GM18867 (cell line): ENCODE results near the gene TMEM94.
"Not testable (repeated sequence)": the region's sequence is repeated elsewhere in the genome, so short reads cannot be mapped to it uniquely, and the experiment has no call there.

Experiments
- ATAC-seq: cut with Tn5 transposase; IDR thresholded peaks from one replicate; pipeline ENCODE4 v1.9.1; 2021; ENCODE audit warnings: mild to moderate bottlenecking, moderate library complexity; ENCODE audit not compliant: unreplicated experiment

Gene TMEM94

DNA sequence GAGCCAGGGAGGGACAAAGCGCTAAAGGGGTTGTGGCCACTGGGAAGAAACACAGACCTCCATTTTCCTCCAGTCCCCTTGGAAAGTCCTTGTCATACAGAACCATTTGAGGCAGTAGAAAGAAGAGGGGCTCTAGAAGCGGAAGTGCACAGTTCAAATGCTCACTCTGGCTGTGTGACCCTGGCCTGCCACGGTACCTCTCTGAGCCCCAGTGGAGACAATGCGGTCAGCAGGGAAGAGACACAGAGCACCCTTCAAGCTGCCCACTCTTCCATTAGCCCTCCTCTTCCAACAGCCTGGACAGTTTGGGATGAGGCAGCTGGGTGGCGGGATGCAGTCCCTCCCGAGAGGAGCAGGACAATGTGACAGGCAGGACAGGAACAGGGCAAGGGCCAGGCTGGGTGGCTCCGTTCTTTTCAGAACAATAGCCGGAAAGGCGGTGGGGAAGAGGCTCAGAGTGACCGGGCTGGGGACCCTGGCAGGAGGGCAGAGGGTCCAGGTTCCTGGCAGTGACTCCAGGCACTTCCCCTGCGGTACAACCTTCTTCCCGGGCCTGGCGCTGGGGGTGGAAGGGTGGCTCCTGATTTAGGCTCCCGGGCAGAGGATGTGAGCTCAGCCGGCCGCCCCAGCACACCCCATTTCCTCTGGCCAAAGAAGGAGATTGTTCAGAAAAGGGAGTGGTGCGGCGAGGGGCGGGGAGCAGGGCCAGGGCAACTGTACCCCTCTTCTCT is 53.3 kb downstream of the TMEM94 start:
- no peak for ATAC-seq

- ATAC-seq, result no peak
Observed at GRCh38 chr17:75511270-75511609, 54.8 kb downstream of the TMEM94 start.

GRCh38 chr17:75511610-75512575 is 55.5 kb downstream of the TMEM94 start:
- no peak for ATAC-seq

DNA sequence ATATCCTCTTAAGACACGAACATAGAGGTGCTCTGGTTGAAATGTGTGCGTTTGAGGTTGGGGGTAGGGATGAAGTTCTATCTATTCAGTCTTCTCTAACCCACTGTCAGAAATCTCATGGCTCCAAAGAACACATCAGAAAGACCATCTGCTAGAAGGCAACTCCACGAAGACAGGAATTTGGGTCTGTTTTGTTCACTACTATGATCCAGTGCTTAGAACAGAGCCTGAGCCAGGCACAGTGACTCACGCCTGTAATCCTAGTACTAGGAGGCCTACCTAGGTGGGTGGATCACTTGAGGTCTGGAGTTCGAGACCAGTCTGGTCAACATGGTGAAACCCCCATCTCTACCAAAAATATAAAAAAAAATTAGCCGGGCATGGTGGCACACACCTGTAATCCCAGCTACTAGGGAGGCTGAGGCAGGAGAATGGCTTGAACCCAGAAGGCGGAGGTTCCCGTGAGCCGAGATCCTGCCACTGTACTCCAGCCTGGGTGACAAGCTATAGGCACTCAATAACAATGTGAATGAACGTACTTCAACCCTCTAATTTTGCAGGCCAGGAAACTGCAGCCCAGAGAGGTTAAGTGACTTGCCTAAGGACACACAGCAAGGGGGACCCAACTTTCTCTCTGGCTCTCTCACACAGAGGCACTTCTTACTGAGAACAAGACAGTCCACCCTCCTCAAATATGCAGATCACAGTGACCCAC is 56.6 kb downstream of the TMEM94 start:
- ATAC-seq, result no peak

DNA sequence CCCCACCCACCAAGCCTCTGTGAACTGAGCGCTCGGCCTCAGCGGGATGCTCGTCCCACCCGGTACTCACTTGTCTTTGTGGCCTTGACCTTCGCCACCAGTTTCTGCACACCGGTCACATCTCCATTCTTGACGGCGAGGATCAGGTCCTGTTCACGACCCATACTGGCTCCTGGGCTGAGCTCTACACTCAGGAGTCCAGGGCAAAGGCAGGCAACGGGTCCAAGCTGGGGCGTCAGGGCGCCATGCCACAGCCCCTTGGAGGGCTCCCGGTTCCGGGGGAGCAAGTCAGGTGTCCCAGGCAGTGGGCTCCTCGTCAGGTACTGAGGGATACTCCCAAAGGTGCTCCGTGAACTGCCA is 57.2 kb downstream of the TMEM94 start:
- ATAC-seq, result no peak

DNA sequence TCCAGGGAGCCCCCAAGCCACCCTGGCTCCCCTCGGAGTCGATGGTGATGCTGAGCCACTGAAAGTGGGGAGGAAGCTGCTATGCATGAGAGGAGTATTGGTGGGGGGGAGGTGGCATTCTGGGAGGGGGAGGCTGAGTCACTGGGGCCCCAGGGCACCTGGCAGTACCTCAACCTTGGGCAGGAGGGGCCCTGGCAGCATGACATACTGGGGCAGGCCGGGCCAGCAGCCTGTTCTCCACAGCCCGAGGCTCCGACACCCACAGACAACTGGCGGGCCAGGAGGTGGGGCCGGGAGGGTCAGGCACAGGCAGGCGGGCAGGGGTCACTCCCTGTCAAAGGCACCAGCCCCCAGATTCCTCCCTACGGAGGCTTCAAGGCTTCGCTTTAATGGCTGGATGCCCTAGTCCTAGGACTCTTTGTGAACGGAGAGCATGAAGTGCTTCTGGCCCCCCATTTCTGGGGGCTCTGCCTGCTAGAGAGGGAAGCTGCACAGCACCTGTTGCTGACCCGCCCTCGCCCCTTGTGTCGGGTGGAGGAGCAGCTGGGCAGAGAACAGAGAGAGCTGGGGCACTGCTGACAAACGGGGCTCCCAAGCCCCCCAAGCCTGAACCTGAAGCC is 58.0 kb downstream of the TMEM94 start:
- no peak for ATAC-seq

GRCh38 chr17:75514919-75515495 is 58.6 kb downstream of the TMEM94 start:
- ATAC-seq, result no peak

DNA sequence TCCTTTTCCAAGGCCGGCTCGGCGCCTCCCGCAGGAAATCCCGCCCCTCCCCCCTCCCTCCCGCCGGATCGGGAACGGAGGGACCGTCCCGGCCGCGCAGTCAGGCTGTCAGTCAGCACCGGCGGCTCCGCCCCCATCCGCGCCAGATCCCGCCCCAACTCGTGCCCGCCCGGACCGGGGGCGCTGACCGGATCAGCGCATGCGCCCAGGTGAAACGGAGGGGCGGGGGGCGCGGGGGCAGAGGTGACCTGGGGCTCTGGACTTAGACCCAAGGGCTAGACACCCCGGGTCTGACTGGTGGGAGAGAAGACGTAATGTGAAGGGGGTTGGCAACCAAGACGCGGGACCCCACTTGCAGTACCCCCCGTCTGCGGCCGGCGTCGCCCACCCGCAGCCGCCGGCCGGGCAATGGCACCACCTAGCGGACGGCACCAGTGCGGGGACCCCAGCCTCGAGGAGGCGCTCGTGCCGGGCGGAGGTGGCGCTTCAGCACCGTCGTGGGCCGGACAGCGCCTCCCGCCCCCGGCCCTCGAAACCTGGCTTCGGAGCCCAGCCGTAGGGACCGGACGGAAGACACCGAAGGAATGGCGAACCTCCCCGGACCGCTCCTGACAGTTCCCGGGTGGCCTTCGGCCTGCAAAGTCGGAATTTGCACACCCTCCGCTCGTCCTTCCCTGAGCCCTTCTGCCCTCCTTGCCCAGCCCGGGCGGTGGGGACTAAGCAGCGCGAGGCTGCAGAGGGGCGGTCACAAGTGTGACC is 59.2 kb downstream of the TMEM94 start, which contains the start of gene CASKIN2:
TSS of gene CASKIN2 (minus strand) at position 42 of the 759 bp plus-strand sequence. CDS start 1,733 bp downstream, outside the sequence.
- ATAC-seq, result peak; percentile 51

DNA sequence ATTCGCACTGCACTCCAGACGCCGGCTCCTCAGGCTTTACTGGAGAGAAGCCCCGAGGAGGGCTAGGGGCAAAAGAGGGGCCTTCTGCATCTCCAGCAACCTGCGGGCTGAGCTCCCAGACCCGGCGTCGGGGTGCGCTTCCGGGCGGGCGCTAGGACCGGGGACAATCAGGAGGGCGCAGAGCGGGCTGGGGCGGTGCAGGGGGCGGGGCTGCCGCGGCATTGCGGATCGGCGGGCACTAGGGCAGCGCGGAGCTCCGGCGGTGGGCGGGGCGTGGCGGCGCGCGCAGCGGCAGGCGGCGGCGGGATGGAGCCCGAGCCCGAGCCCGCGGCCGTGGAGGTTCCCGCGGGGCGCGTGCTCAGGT is 59.8 kb downstream of the TMEM94 start, which contains the start of gene TSEN54:
TSS of gene TSEN54 (plus strand) at position 274 of the 364 bp plus-strand sequence. CDS start at position 307, 33 bp downstream.
- ATAC-seq, result peak; percentile 73

DNA sequence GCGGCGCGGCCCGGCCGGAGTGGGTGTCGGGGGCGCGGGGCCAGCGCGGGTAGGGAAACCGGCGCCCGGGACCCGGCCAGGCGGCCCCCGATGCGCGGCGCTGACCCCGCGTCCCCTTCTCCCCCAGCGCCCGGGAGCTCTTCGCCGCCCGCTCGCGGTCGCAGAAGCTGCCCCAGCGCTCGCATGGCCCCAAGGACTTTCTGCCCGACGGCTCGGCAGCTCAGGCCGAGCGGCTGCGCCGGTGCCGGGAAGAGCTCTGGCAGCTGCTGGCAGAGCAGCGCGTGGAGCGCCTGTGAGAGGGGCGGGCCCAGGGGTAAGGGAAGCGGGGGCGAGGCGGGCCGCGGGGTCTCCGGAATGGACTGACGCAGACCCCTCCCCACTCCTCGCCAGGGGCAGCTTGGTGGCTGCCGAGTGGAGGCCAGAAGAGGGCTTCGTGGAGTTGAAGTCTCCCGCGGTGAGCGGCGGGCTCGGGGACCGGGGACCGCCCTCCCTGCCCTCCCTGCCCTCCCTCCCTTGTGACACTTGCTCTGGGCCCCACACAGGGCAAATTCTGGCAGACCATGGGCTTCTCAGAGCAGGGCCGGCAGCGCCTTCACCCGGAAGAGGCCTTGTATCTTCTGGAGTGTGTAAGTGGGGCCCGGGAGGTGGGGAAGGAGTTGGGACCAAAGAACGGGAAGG is 60.3 kb downstream of the TMEM94 start:
- peak; percentile 2 for ATAC-seq

GRCh38 chr17:75517297-75517865 is 60.9 kb downstream of the TMEM94 start:
- no peak for ATAC-seq

DNA sequence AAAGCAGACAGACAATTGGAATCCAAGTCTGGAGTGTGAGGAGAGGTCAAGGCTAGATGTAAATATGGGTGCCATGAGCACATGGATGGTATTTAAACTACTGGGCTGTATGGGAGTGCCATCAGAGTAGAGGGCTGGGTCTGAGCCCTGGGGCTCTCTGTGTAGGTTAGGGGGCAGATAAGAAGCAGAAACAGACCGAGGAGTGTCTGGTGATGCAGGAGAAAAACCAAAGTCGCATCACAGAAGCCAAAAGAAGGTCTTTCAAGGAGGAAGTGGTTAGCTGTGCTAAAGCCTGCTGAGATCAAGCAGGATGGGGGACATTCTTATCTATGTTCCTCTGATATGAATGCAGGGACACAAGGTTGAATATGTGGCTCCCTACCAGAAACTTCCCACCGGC is 61.8 kb downstream of the TMEM94 start:
- no peak for ATAC-seq

- ATAC-seq, result no peak
Observed at GRCh38 chr17:75518983-75519537, 62.6 kb downstream of the TMEM94 start.

DNA sequence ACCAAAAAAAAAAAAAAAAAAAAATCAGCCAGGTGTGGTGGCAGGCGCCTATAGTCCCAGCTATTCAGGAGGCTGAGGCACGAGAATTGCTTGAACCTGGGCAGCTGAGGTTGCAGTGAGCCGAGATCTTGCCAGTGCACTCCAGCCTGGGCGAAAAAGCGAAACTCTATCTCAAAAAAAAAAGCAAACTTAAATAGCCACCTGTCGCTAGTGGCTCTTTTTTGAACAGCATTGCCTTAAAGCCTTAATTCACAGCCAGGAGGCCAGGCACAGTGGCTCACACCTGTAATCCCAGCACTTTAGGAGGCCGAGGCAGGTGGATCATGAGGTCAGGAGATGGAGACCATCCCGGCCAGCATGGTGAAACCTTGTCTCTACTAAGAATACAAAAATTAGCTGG is 64.0 kb downstream of the TMEM94 start:
- not testable (repeated sequence) for ATAC-seq

- no peak for ATAC-seq
Observed at GRCh38 chr17:75521290-75521689, 64.9 kb downstream of the TMEM94 start.

- ATAC-seq, result no peak
Observed at GRCh38 chr17:75521951-75522727, 65.7 kb downstream of the TMEM94 start.

- no peak for ATAC-seq
Observed at GRCh38 chr17:75523647-75524046, 67.2 kb downstream of the TMEM94 start.
